WERI-Rb-1 (cell line): ENCODE data around the gene PIP4K2C.

Experiments
- DNase-seq: peaks from one replicate; pipeline ENCODE4 v3.0.0-alpha.2; 2020
- H3K27ac ChIP-seq: fragments of 250-450 bp; sonication (Bioruptor Pico); 2 replicates; pipeline ENCODE4 v1.5.1; 2020; ENCODE audit warnings: mild to moderate bottlenecking, moderate library complexity
- H3K27me3 ChIP-seq: fragments of 250-450 bp; sonication (Bioruptor Pico); 2 replicates; pipeline ENCODE4 v1.5.1; 2021; ENCODE audit warnings: mild to moderate bottlenecking, low read depth, moderate library complexity; ENCODE audit not compliant: insufficient read depth, severe bottlenecking
- H3K36me3 ChIP-seq: fragments of 250-450 bp; sonication (Bioruptor Pico); 2 replicates; pipeline ENCODE4 v1.5.1; 2020; ENCODE audit warnings: mild to moderate bottlenecking, moderate library complexity
- H3K4me3 ChIP-seq: 2 replicates; pipeline ENCODE4 v1.5.1; 2011; ENCODE audit warnings: low read depth, mild to moderate bottlenecking, control low read depth, low read length
- H3K9me3 ChIP-seq: fragments of 250-450 bp; sonication (Bioruptor Pico); 2 replicates; pipeline ENCODE4 v1.5.1; 2021; ENCODE audit warnings: mild to moderate bottlenecking, moderate library complexity; ENCODE audit not compliant: severe bottlenecking
- CTCF ChIP-seq: IDR thresholded peaks from 2 replicates; pipeline ENCODE4 v1.5.1; 2011; ENCODE audit warnings: low read depth, mild to moderate bottlenecking, control low read depth, inconsistent platforms, low read length

The PIP4K2C gene

GRCh38 chr12:57611108-57611826, 20.3 kb downstream of the PIP4K2C start, which contains the start of gene ARHGEF25:
TSS of gene ARHGEF25 (plus strand) at chr12:57611435. CDS start at chr12:57611895, 460 bp downstream.
- H3K27me3 ChIP-seq: no peaks in the 10 kb centered on the region
- DNase-seq: peak; percentile 89

GRCh38 chr12:57611827-57612710, 21.1 kb downstream of the PIP4K2C start:
- Histone ChIP-seq H3K27me3 (no peaks in the 10 kb centered on the region), H3K4me3 (peak overlapping the region; percentile 70)
- DNase-seq: peak; percentile 86

More at GRCh38 chr12:57611108-57611826, 20.3 kb downstream of the PIP4K2C start, which contains the start of gene ARHGEF25:
- Histone ChIP-seq H3K36me3 (peaks cover 47% of the 10 kb centered on the region), H3K9me3 (no peaks in the 10 kb centered on the region), H3K4me3 (peak within 1 kb of the TSS; percentile 70), H3K27ac (peak within 1 kb of the TSS; percentile 98)
- no peak for TF ChIP-seq CTCF

GRCh38 chr12:57612711-57613426, 21.9 kb downstream of the PIP4K2C start:
- Histone ChIP-seq H3K27me3 (no peaks in the 10 kb centered on the region), H3K4me3 (peak overlapping the region; percentile 70), H3K36me3 (peaks cover 55% of the 10 kb centered on the region), H3K9me3 (no peaks in the 10 kb centered on the region), H3K27ac (peak overlapping the region; percentile 98)
- no peak for TF ChIP-seq CTCF
- no peak for DNase-seq

More at GRCh38 chr12:57611827-57612710, 21.1 kb downstream of the PIP4K2C start:
- H3K9me3 ChIP-seq: no peaks in the 10 kb centered on the region
- peaks cover 49% of the 10 kb centered on the region for H3K36me3 ChIP-seq
- H3K27ac ChIP-seq: peak overlapping the region; percentile 98
- no peak for TF ChIP-seq CTCF

GRCh38 chr12:57613427-57614109, 22.6 kb downstream of the PIP4K2C start:
- Histone ChIP-seq H3K36me3 (peaks cover 55% of the 10 kb centered on the region), H3K9me3 (no peaks in the 10 kb centered on the region), H3K27me3 (no peaks in the 10 kb centered on the region), H3K4me3 (no peak overlapping the region), H3K27ac (peak overlapping the region; percentile 98)
- TF ChIP-seq CTCF: no peak
- no peak for DNase-seq
